PC-3 (cell line): ENCODE measurements around the gene PWP1.

Experiments used
- EZH2phosphoT487 ChIP-seq: fragments of 300-600 bp; sonication (generic); IDR thresholded peaks from 2 replicates; pipeline ENCODE4 v1.6.1; 2018; ENCODE audit warnings: mild to moderate bottlenecking, antibody characterized with exemption, low read length, borderline replicate concordance
- TF ChIP-seq, protein P1 (sequence below): fragments of 300-600 bp; sonication (generic); conservative IDR thresholded peaks from 2 replicates; pipeline ENCODE4 v1.5.1; 2017; ENCODE audit warnings: antibody characterized with exemption, low read depth, mild to moderate bottlenecking, low read length

DNA sequence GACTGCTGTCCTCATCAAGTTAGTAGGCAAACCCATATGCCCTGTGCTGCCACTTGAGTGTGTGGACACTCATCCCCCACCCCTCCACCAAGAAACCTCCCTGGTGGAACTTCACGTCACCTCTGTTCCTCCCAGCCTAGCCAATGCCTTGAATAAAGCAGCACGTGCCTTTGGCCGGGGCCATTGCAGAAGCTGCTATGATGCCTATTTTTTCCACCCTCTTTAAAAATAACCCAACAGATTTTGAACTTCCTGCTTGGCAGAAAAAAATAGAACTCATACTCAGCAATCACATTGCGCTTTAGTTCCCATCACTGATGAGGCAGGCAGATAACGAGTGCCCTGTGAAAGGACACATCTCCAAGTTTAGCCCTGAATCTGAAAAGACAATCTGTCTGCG, 23.1 kb upstream of the PWP1 start:
- TF ChIP-seq, protein P1, sequence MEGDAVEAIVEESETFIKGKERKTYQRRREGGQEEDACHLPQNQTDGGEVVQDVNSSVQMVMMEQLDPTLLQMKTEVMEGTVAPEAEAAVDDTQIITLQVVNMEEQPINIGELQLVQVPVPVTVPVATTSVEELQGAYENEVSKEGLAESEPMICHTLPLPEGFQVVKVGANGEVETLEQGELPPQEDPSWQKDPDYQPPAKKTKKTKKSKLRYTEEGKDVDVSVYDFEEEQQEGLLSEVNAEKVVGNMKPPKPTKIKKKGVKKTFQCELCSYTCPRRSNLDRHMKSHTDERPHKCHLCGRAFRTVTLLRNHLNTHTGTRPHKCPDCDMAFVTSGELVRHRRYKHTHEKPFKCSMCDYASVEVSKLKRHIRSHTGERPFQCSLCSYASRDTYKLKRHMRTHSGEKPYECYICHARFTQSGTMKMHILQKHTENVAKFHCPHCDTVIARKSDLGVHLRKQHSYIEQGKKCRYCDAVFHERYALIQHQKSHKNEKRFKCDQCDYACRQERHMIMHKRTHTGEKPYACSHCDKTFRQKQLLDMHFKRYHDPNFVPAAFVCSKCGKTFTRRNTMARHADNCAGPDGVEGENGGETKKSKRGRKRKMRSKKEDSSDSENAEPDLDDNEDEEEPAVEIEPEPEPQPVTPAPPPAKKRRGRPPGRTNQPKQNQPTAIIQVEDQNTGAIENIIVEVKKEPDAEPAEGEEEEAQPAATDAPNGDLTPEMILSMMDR = no peak
- TF ChIP-seq EZH2phosphoT487 = no peak
